Measurements from ENCODE around the gene GAS6. TPM values are rescaled to one million over a fixed set of nuclear protein-coding genes. Genes with fewer than 3 reads are reported as not detected.

The GAS6 gene
- total RNA-seq, 1 donor from 2014 or later, result 215 TPM

DNA sequence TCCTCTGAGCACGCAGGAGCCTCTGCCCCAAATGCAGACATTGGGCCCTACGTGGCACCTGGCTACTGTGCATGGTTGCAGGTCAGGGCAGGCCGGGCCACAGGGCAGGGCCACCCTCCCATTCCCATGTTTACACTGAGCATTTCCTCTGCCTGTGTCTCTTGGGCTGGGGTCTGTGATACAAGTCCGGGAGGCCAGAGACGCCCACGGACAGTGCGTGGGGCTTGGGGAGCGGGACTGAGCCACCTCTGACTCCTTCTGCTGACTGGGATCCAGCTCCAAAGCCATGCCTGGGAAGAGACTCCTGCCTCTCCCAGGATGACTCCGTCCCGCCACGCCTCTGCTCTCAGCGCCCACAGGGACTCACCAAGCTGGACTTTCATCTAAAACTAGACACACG is 18.8 kb downstream of the GAS6 start:
- H3K4me1 ChIP-seq, result peaks cover 78% of the 10 kb centered on the region
- DNase-seq (ENCODE audit: extremely low spot score in 2 of 2), result no peak

DNA sequence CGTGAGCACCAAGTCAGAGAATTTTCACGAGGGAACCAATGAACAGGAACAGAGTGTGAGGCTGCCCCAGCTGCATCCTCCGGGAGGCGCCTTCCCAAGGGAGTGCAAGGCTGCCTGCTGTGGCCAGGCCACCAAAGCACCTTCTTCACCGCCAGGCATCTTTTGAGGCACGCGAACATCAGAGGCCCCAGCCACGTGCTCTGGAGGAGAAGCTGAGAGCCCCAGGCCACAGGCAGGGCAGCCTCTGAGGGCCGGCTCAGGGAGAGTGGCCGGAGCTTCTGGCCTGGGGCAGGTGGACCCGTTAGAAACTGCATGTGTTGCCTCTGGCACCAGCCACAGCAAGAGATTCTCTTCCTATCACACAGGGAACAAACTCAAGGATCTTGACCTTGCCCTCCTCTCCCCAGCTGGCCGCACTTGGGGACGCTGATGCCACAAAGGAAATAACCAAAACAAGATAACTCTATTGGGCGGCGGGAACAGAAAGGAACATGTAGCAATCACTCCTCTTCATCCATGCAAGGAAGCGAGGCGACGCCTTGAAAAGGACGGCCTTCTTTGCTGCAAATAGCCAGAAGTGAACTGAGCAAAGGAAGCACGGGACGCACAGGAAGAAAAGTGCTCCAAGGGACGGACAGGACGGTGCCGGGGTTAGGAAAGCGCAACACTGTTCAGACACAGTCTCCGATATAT is 19.9 kb downstream of the GAS6 start:
- intact Hi-C loops (cut with DNase I), result no loop called here
- Histone ChIP-seq H3K9me3 (no peaks in the 10 kb centered on the region), H3K27me3 (no peaks in the 10 kb centered on the region), H3K36me3 (peaks cover 0 to 29% of the 10 kb centered on the region in 2 donors), H3K27ac (peak overlapping the region; percentile 1), H3K4me3 (no peak overlapping the region), H3K4me1 (peaks cover 78% of the 10 kb centered on the region)
- TF ChIP-seq POLR2AphosphoS5 (IDR thresholded peaks at IDR 0.05; ENCODE audit: insufficient read depth in 1 of 2, low read depth in 1 of 2), result no peak
- TF ChIP-seq POLR2A (IDR thresholded peaks at IDR 0.05), result no peak
- TF ChIP-seq, protein P1, sequence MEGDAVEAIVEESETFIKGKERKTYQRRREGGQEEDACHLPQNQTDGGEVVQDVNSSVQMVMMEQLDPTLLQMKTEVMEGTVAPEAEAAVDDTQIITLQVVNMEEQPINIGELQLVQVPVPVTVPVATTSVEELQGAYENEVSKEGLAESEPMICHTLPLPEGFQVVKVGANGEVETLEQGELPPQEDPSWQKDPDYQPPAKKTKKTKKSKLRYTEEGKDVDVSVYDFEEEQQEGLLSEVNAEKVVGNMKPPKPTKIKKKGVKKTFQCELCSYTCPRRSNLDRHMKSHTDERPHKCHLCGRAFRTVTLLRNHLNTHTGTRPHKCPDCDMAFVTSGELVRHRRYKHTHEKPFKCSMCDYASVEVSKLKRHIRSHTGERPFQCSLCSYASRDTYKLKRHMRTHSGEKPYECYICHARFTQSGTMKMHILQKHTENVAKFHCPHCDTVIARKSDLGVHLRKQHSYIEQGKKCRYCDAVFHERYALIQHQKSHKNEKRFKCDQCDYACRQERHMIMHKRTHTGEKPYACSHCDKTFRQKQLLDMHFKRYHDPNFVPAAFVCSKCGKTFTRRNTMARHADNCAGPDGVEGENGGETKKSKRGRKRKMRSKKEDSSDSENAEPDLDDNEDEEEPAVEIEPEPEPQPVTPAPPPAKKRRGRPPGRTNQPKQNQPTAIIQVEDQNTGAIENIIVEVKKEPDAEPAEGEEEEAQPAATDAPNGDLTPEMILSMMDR (IDR thresholded peaks at IDR 0.05), result no peak
- no peak for DNase-seq (ENCODE audit: extremely low spot score in 2 of 2)

More for the DNA sequence above, 18.8 kb downstream of the GAS6 start:
- Histone ChIP-seq H3K27ac (peak overlapping the region; percentile 15), H3K9me3 (no peaks in the 10 kb centered on the region), H3K36me3 (peaks cover 0 to 29% of the 10 kb centered on the region in 2 donors), H3K27me3 (no peaks in the 10 kb centered on the region), H3K4me3 (no peak overlapping the region)
- TF ChIP-seq POLR2A (IDR thresholded peaks at IDR 0.05), result no peak
- TF ChIP-seq, protein P1 (IDR thresholded peaks at IDR 0.05), result no peak
- TF ChIP-seq POLR2AphosphoS5 (IDR thresholded peaks at IDR 0.05; ENCODE audit: insufficient read depth in 1 of 2, low read depth in 1 of 2), result no peak
- intact Hi-C loops (cut with DNase I), result no loop called here

DNA sequence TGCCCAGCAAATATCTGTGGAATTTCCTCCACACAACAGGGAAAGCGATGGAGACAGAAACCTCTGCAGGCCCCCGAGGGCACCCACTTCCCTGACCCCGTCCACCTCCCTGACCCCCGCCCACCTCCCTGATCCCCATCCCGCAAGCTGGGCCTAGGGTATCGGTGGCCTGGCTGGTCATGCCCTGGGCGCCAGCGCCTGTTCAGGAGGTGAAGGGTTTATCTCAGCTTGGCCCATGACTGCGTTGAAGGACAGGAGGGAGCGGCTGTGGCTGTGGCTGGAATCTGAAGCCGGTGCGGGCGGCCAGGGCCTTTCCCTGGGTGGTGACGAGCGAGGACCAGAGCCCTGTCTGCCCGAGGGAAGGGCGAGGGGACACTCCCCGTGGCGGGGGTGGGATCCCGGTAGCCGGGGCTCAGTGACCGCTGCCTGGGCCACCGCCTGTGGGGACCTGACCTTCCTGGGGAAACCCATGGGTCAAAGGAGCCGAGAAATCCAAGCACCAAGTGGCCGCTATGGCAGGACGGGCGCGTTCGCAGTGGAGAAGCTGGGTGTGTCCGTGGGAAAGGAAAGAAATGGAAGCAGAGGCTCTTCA is 20.7 kb downstream of the GAS6 start:
- Histone ChIP-seq H3K27ac (peak overlapping the region; percentile 1), H3K9me3 (no peaks in the 10 kb centered on the region), H3K4me3 (no peak overlapping the region), H3K27me3 (no peaks in the 10 kb centered on the region), H3K36me3 (peaks cover 0 to 29% of the 10 kb centered on the region in 2 donors), H3K4me1 (peaks cover 78% of the 10 kb centered on the region)
- intact Hi-C loops (cut with DNase I), result no loop called here
- TF ChIP-seq POLR2A (IDR thresholded peaks at IDR 0.05), result no peak
- no peak for TF ChIP-seq POLR2AphosphoS5 (IDR thresholded peaks at IDR 0.05; ENCODE audit: insufficient read depth in 1 of 2, low read depth in 1 of 2)
- TF ChIP-seq, protein P1 (IDR thresholded peaks at IDR 0.05), result no peak
- DNase-seq (ENCODE audit: extremely low spot score in 2 of 2), result no peak

DNA sequence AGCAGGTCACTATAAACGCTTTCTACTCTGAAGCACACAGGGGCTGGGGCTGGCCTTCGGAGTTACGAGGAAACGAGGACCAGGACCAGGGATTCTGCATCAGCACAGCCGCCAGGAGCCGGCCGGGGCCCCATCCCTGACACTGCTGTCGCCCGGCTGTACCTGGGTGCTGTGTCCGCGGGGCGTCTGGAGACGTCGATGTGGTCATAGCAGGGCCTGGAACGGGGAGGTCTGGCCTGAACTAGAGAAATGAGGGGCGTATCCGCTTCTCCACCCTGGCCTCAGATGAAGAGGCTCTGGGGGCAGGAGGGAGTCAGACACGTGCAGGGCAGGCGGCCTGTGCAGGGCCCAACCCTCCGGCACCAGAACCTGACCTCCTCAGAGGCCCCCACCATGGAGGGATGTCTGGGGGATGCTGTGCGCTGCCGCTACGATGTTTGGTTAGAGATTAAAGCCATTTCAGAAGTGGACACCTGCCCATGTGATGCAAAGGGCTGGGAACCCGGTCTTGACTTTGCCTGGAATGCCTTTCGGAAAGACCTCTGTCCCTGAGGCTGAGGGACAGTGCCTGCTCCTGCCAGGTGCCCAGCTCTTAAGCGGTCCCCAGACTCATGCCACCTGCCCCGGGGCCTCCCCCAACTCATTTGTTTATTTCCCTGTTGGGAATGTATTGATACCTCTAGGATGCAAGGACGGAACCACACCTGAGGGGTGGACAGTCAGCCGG is 21.4 kb downstream of the GAS6 start:
- Histone ChIP-seq H3K4me3 (no peak overlapping the region), H3K4me1 (peaks cover 78% of the 10 kb centered on the region), H3K27ac (no peak overlapping the region), H3K9me3 (no peaks in the 10 kb centered on the region), H3K27me3 (no peaks in the 10 kb centered on the region), H3K36me3 (peaks cover 0 to 29% of the 10 kb centered on the region in 2 donors)
- no peak for TF ChIP-seq POLR2A (IDR thresholded peaks at IDR 0.05)
- no peak for TF ChIP-seq POLR2AphosphoS5 (IDR thresholded peaks at IDR 0.05; ENCODE audit: insufficient read depth in 1 of 2, low read depth in 1 of 2)
- TF ChIP-seq, protein P1 (IDR thresholded peaks at IDR 0.05), result no peak
- DNase-seq (ENCODE audit: extremely low spot score in 2 of 2), result no peak
- intact Hi-C loops (cut with DNase I), result no loop called here
